Mucosa of rectum (tissue), 2 donors: Measurements from ENCODE around the gene NAGK.
"Not testable (repeated sequence)": the region's sequence is repeated elsewhere in the genome, so short reads cannot be mapped to it uniquely, and the experiment has no call there.

Experiments
- H3K27ac ChIP-seq, 2 donors: one replicate each; pipeline ENCODE4 v1.7.0; 2013; ENCODE audit warnings: inconsistent platforms in 2 of 2, low read depth in 2 of 2, low read length in 2 of 2
- H3K27me3 ChIP-seq, 2 donors: one replicate each; pipeline ENCODE4 v1.7.0; 2013; ENCODE audit warnings: low read length in 2 of 2; ENCODE audit not compliant: control insufficient read depth in 2 of 2, insufficient read depth in 2 of 2
- H3K36me3 ChIP-seq, 2 donors: one replicate each; pipeline ENCODE4 v1.7.0; 2013; ENCODE audit warnings: low read length in 2 of 2; ENCODE audit not compliant: control insufficient read depth in 2 of 2, insufficient read depth in 2 of 2
- H3K4me1 ChIP-seq, 2 donors: one replicate each; pipeline ENCODE4 v1.7.0; 2013; ENCODE audit warnings: low read length in 2 of 2, mild to moderate bottlenecking in 1 of 2; ENCODE audit not compliant: control insufficient read depth in 2 of 2, insufficient read depth in 2 of 2
- H3K4me3 ChIP-seq, 2 donors: one replicate each; pipeline ENCODE4 v1.7.0; 2013; ENCODE audit warnings: low read length in 2 of 2
- H3K9ac ChIP-seq, 2 donors: one replicate each; pipeline ENCODE4 v1.7.0; 2013; ENCODE audit warnings: low read length in 2 of 2, low read depth in 1 of 2, mild to moderate bottlenecking in 1 of 2
- H3K9me3 ChIP-seq, 2 donors: one replicate each; pipeline ENCODE4 v1.7.0; 2013; ENCODE audit warnings: low read length in 2 of 2; ENCODE audit not compliant: control insufficient read depth in 2 of 2
- donor health status: healthy.
- donor health status: Normal muscosa, but diverticular disease.

NAGK gene

GRCh38 chr2:71048096-71048495 is 20.4 kb upstream of the NAGK start:
- H3K9me3 ChIP-seq = no peaks in the 10 kb centered on the region
- H3K36me3 ChIP-seq = no peaks in the 10 kb centered on the region
- no peak overlapping the region for H3K9ac ChIP-seq
- no peaks in the 10 kb centered on the region for H3K4me1 ChIP-seq
- no peak overlapping the region for H3K27ac ChIP-seq
- no peaks in the 10 kb centered on the region for H3K27me3 ChIP-seq
- H3K4me3 ChIP-seq = no peak overlapping the region

- not testable (repeated sequence) for H3K4me3 ChIP-seq, H3K27me3 ChIP-seq, H3K9ac ChIP-seq, H3K27ac ChIP-seq, H3K4me1 ChIP-seq, H3K36me3 ChIP-seq, H3K9me3 ChIP-seq
These were observed 18.6 kb upstream of the NAGK start for GRCh38 chr2:71049704-71050360.

- H3K9me3 ChIP-seq, H3K36me3 ChIP-seq, H3K4me1 ChIP-seq, H3K9ac ChIP-seq, H3K27ac ChIP-seq, H3K27me3 ChIP-seq, H3K4me3 ChIP-seq: not testable (repeated sequence)
These were observed 13.2 kb upstream of the NAGK start for GRCh38 chr2:71055206-71055740.

- Histone ChIP-seq H3K36me3 (no peaks in the 10 kb centered on the region), H3K27ac (no peak overlapping the region), H3K4me1 (peaks cover 0 to 3% of the 10 kb centered on the region in 2 donors), H3K4me3 (no peak overlapping the region), H3K9ac (no peak overlapping the region), H3K27me3 (no peaks in the 10 kb centered on the region), H3K9me3 (no peaks in the 10 kb centered on the region)
These were observed 8.2 kb upstream of the NAGK start for GRCh38 chr2:71060211-71060610.

DNA sequence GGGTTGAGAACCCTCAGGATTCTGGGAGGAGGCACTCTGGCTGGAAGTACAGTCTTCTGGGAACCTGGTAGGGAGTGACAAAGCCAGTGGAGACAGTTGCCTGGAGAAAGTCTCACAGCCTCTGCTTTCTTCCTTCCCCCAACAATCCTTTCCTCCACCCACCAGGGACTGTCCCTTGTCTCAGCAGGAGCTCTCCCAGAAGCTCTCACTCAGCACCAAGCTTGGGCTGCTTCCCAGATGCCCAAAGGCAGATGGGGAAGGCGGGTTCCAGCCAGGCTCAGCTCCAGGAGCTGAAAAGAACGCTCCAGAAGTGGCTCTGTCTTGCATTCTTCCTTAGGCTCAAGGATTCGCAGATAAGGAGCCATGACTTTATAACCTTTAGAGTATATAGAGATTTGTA is 7.6 kb upstream of the NAGK start:
- Histone ChIP-seq H3K9me3 (no peaks in the 10 kb centered on the region), H3K36me3 (no peaks in the 10 kb centered on the region), H3K4me3 (no peak overlapping the region), H3K27ac (no peak overlapping the region), H3K9ac (no peak overlapping the region), H3K4me1 (peaks cover 0 to 3% of the 10 kb centered on the region in 2 donors), H3K27me3 (no peaks in the 10 kb centered on the region)

DNA sequence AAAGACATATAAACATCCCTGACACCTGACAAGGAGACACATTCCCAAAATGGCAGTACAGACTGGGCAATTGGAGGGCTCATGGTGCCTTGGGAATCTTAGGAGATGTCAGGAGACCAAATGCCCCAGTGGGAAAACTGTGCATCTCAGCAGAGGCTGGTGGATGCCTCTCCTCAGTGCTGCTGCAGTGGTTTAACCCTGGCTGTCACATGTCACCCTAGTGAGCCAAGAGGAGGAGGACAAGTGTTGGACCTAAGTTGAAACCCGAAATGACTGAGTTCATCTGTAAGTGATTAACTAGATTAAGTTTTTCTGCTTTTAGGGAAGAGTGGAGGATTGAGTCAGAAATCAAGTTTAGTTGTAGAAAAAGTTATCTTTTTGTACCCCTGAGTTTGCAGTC is 5.2 kb upstream of the NAGK start:
- Histone ChIP-seq H3K27ac (peak overlapping the region in 1 of 2 donors; percentile 86), H3K36me3 (no peaks in the 10 kb centered on the region), H3K27me3 (no peaks in the 10 kb centered on the region)

GRCh38 chr2:71064110-71064611 is 4.3 kb upstream of the NAGK start:
- peak overlapping the region in 1 of 2 donors; percentile 4 for H3K4me3 ChIP-seq
- H3K27ac ChIP-seq = peak overlapping the region; percentile 60 to 86
- H3K27me3 ChIP-seq = no peaks in the 10 kb centered on the region
- peaks cover 9% of the 10 kb centered on the region in 2 donors for H3K4me1 ChIP-seq
- H3K9me3 ChIP-seq = no peaks in the 10 kb centered on the region
- H3K36me3 ChIP-seq = no peaks in the 10 kb centered on the region
- peak overlapping the region; percentile 12 to 17 for H3K9ac ChIP-seq

More for the DNA sequence above, 5.2 kb upstream of the NAGK start:
- Histone ChIP-seq H3K4me1 (peaks cover 6 to 7% of the 10 kb centered on the region in 2 donors), H3K9ac (no peak overlapping the region), H3K9me3 (no peaks in the 10 kb centered on the region), H3K4me3 (peak overlapping the region in 1 of 2 donors; percentile 4)

GRCh38 chr2:71064754-71065621 is 3.5 kb upstream of the NAGK start:
- peak overlapping the region; percentile 60 to 86 for H3K27ac ChIP-seq

DNA sequence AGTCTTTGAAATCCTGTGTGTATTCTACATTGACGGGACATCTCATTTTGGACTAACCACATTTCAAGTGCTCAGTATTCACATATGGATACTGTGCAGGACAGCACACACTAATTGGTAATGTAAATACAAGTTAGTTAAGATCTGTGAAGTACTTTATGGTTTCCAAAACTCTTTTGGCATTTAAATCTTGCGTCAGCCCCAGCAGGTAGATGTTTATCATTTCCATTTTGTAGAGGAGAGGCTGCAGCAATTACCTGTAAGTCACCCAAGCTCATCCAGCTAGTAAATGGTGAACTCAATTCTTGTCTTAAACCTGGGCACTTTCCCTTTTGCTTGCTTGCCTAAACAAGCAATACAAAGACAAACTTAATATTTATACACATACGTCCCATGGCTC is 1.6 kb upstream of the NAGK start:
- Histone ChIP-seq H3K9ac (no peak overlapping the region), H3K9me3 (no peaks in the 10 kb centered on the region), H3K27ac (no peak overlapping the region), H3K36me3 (no peaks in the 10 kb centered on the region), H3K27me3 (no peaks in the 10 kb centered on the region), H3K4me3 (no peak overlapping the region), H3K4me1 (peaks cover 20 to 26% of the 10 kb centered on the region in 2 donors)

More at GRCh38 chr2:71064754-71065621, 3.5 kb upstream of the NAGK start:
- H3K36me3 ChIP-seq = no peaks in the 10 kb centered on the region
- H3K9ac ChIP-seq = peak overlapping the region in 1 of 2 donors; percentile 17
- H3K4me3 ChIP-seq = no peak overlapping the region
- H3K4me1 ChIP-seq = peaks cover 12 to 17% of the 10 kb centered on the region in 2 donors
- no peaks in the 10 kb centered on the region for H3K27me3 ChIP-seq
- no peaks in the 10 kb centered on the region for H3K9me3 ChIP-seq
